Neural cell (in vitro differentiated cells): ENCODE measurements around the gene ESYT2. TPM values are rescaled to one million over a fixed set of nuclear protein-coding genes. Genes with fewer than 3 reads are reported as not detected.

ENCODE experiments used
- H2AFZ ChIP-seq: fragments of 200-600, 300-800 bp; sonication (generic), shearing (Covaris generic); 2 replicates; pipeline ENCODE4 v1.6.0; 2014; ENCODE audit warnings: low read depth, mild to moderate bottlenecking, antibody characterized with exemption, low read length, moderate library complexity
- H3F3A ChIP-seq: fragments of 200-600 bp; shearing (Covaris generic); 2 replicates; pipeline ENCODE4 v1.6.1; 2016; ENCODE audit warnings: mild to moderate bottlenecking, moderate library complexity, mixed read lengths, antibody characterized with exemption, low read length; ENCODE audit not compliant: insufficient read depth, poor library complexity, severe bottlenecking
- H3K27ac ChIP-seq: fragments of 200-600, 300-800 bp; sonication (generic), shearing (Covaris generic); 2 replicates; pipeline ENCODE4 v1.5.1; 2014; ENCODE audit warnings: mild to moderate bottlenecking, low read length, moderate library complexity
- H3K27me3 ChIP-seq: fragments of 300-800, 200-600 bp; sonication (generic), shearing (Covaris generic); 2 replicates; pipeline ENCODE4 v1.6.0; 2014; ENCODE audit warnings: mild to moderate bottlenecking, low read depth, low read length, moderate library complexity; ENCODE audit not compliant: insufficient read depth
- H3K36me3 ChIP-seq: fragments of 300-800, 200-600 bp; sonication (generic), shearing (Covaris generic); 2 replicates; pipeline ENCODE4 v1.5.1; 2014; ENCODE audit warnings: mild to moderate bottlenecking, antibody characterized with exemption, low read length, moderate library complexity; ENCODE audit not compliant: insufficient read depth
- H3K4me2 ChIP-seq: fragments of 300-800, 200-600 bp; sonication (generic), shearing (Covaris generic); 2 replicates; pipeline ENCODE4 v1.6.0; 2014; ENCODE audit warnings: mild to moderate bottlenecking, low read length
- H3K4me3 ChIP-seq: fragments of 300-800, 200-600 bp; sonication (generic), shearing (Covaris generic); 2 replicates; pipeline ENCODE4 v1.5.1; 2014; ENCODE audit warnings: mild to moderate bottlenecking, low read length, moderate library complexity
- H3K79me2 ChIP-seq: fragments of 200-600 bp; shearing (Covaris generic); replicated peaks from 2 replicates; pipeline ENCODE4 v1.6.0; 2014; ENCODE audit warnings: mild to moderate bottlenecking, low read length, moderate library complexity; ENCODE audit not compliant: insufficient read depth
- H3K9ac ChIP-seq: fragments of 300-800, 200-600 bp; sonication (generic), shearing (Covaris generic); 2 replicates; pipeline ENCODE4 v1.6.1; 2016; ENCODE audit warnings: mild to moderate bottlenecking, low read length, mixed read lengths
- H3K9me2 ChIP-seq: fragments of 200-600 bp; shearing (Covaris generic); 2 replicates; pipeline ENCODE4 v1.6.1; 2016; ENCODE audit warnings: mild to moderate bottlenecking, low read length, mixed read lengths; ENCODE audit not compliant: insufficient read depth
- H3K9me3 ChIP-seq: fragments of 200-600, 300-800 bp; sonication (generic), shearing (Covaris generic); 2 replicates; pipeline ENCODE4 v1.6.1; 2016; ENCODE audit warnings: mild to moderate bottlenecking, mixed run types, low read length, moderate library complexity, mixed read lengths
- H4K20me1 ChIP-seq: fragments of 200-600 bp; shearing (Covaris generic); 2 replicates; pipeline ENCODE4 v1.6.1; 2016; ENCODE audit warnings: mild to moderate bottlenecking, mixed run types; ENCODE audit not compliant: insufficient read depth
- EP300 ChIP-seq: fragments of 450-650 bp; conservative IDR thresholded peaks from 2 replicates; pipeline ENCODE4 v1.6.1; 2014; ENCODE audit warnings: antibody characterized with exemption, mild to moderate bottlenecking, moderate library complexity; ENCODE audit not compliant: poor library complexity, severe bottlenecking
- EZH2 ChIP-seq: fragments of 200-600, 300-800 bp; shearing (Covaris generic), sonication (generic); IDR thresholded peaks from 2 replicates; pipeline ENCODE4 v1.6.1; 2014; ENCODE audit warnings: antibody characterized with exemption, low read length, borderline replicate concordance, mild to moderate bottlenecking; ENCODE audit not compliant: insufficient read depth, poor library complexity, severe bottlenecking
- POLR2AphosphoS5 ChIP-seq: IDR thresholded peaks from 2 replicates; pipeline ENCODE4 v1.6.1; 2012
- RAD21 ChIP-seq: fragments of 450-650 bp; conservative IDR thresholded peaks from 2 replicates; pipeline ENCODE4 v1.6.1; 2014; ENCODE audit warnings: antibody characterized with exemption, mild to moderate bottlenecking, moderate library complexity
- REST ChIP-seq: IDR thresholded peaks from 2 replicates; pipeline ENCODE4 v1.6.1; 2012; ENCODE audit warnings: borderline replicate concordance
- SMC3 ChIP-seq: fragments of 450-650 bp; conservative IDR thresholded peaks from 2 replicates; pipeline ENCODE4 v1.6.1; 2014; ENCODE audit warnings: antibody characterized with exemption, mild to moderate bottlenecking, moderate library complexity; ENCODE audit not compliant: poor library complexity
- TAF1 ChIP-seq: IDR thresholded peaks from 2 replicates; pipeline ENCODE4 v1.6.1; 2012; ENCODE audit warnings: low read depth
- polyA plus RNA-seq: library from polyadenylated mRNA; depleted of rRNA; stranded (reverse); fragments of >200 nt; gene quantifications from 2 replicates; pipeline ENCODE4 v1.2.3, GENCODE V29; 2014

The ESYT2 gene
- polyA plus RNA-seq, 1 donor from 2014 or later: 23.8 TPM

- no peaks in the 10 kb centered on the region for H3F3A ChIP-seq
- no peaks in the 10 kb centered on the region for H3K9me2 ChIP-seq
- H3K9me3 ChIP-seq: no peaks in the 10 kb centered on the region
- TF ChIP-seq SMC3: no peak
- TF ChIP-seq TAF1: no peak
- no peak for TF ChIP-seq EP300
- TF ChIP-seq POLR2AphosphoS5: no peak
- no peak for TF ChIP-seq EZH2
- TF ChIP-seq RAD21: no peak
- no peak overlapping the region for H3K27ac ChIP-seq
- no peaks in the 10 kb centered on the region for H3K27me3 ChIP-seq
- H3K79me2 ChIP-seq: no peaks in the 10 kb centered on the region
- no peak overlapping the region for H3K4me3 ChIP-seq
- no peak overlapping the region for H2AFZ ChIP-seq
- H3K36me3 ChIP-seq: no peaks in the 10 kb centered on the region
- H3K9ac ChIP-seq: no peak overlapping the region
- no peaks in the 10 kb centered on the region for H4K20me1 ChIP-seq
- no peak overlapping the region for H3K4me2 ChIP-seq
Observed at GRCh38 chr7:158766570-158767281, 62.6 kb downstream of the ESYT2 start.

GRCh38 chr7:158765020-158765419, 64.3 kb downstream of the ESYT2 start:
- no peaks in the 10 kb centered on the region for H3K9me3 ChIP-seq
- H3K4me2 ChIP-seq: no peak overlapping the region
- no peak overlapping the region for H3K4me3 ChIP-seq
- no peak overlapping the region for H3K27ac ChIP-seq
- no peaks in the 10 kb centered on the region for H3F3A ChIP-seq
- no peaks in the 10 kb centered on the region for H3K9me2 ChIP-seq
- no peak for TF ChIP-seq EZH2
- TF ChIP-seq REST: no peak
- no peak overlapping the region for H2AFZ ChIP-seq
- no peaks in the 10 kb centered on the region for H3K79me2 ChIP-seq
- no peaks in the 10 kb centered on the region for H4K20me1 ChIP-seq
- no peaks in the 10 kb centered on the region for H3K36me3 ChIP-seq
- no peaks in the 10 kb centered on the region for H3K27me3 ChIP-seq
- H3K9ac ChIP-seq: no peak overlapping the region

DNA sequence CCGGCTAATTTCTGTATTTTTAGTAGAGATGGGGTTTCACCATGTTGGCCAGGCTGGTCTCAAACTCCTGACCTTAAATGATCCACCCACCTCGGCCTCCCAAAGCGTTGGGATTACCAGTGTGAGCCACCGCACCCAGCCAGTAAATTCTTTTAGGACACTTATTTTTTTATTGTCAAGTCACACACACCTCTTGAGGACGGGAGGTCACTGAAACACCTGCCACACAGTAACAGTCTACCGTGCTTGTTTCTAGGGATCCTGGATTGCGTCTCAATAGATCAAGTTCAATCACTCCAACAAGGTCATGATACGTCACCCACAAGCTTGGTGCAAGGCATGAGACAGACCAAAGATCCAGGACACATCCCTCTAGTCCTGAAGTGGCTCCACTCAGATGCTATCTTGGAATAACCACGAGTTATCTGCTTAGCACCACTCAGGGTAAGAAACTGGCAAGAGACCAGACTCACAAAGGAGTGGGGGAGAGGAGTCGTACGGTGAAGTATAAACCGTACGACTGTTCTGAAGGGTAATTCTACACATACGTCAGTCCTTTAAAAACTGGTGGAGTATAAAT, 65.8 kb downstream of the ESYT2 start:
- H3K4me2 ChIP-seq: no peak overlapping the region
- no peaks in the 10 kb centered on the region for H3K36me3 ChIP-seq
- H3F3A ChIP-seq: no peaks in the 10 kb centered on the region
- H3K27me3 ChIP-seq: no peaks in the 10 kb centered on the region
- H3K9me3 ChIP-seq: no peaks in the 10 kb centered on the region
- no peak overlapping the region for H2AFZ ChIP-seq
- TF ChIP-seq REST (no peak), RAD21 (no peak), POLR2AphosphoS5 (no peak), SMC3 (no peak)
- H3K9me2 ChIP-seq: no peaks in the 10 kb centered on the region
- no peak overlapping the region for H3K27ac ChIP-seq
- H3K9ac ChIP-seq: no peak overlapping the region
- no peaks in the 10 kb centered on the region for H3K79me2 ChIP-seq
- H3K4me3 ChIP-seq: no peak overlapping the region
- H4K20me1 ChIP-seq: no peaks in the 10 kb centered on the region
